22Rv1 (cell line): ENCODE measurements around the gene TNNT3.

ENCODE experiments used
- CTCF ChIP-seq: fragments of 450-650 bp; IDR thresholded peaks from 2 replicates; pipeline ENCODE4 v1.5.1; 2017; ENCODE audit warnings: mild to moderate bottlenecking
- ZFX ChIP-seq: fragments of 450-650 bp; IDR thresholded peaks from 2 replicates; pipeline ENCODE4 v1.6.1; 2017; ENCODE audit warnings: antibody characterized with exemption, borderline replicate concordance

GRCh38 chr11:1927848-1928469, 8.5 kb downstream of the TNNT3 start:
- TF ChIP-seq CTCF (no peak), ZFX (no peak)
